Fibroblast of skin of left biceps (primary cell): ENCODE data around the gene UBTD1.
"Not testable (repeated sequence)": the region's sequence is repeated elsewhere in the genome, so short reads cannot be mapped to it uniquely, and the experiment has no call there.

Experiments
- DNase-seq, 2 experiments: peaks; one replicate each; pipeline ENCODE4 v3.0.0-alpha.2; 2013; ENCODE audit warnings: low read depth in 2 of 2

UBTD1 gene

GRCh38 chr10:97515271-97515978, 16.7 kb downstream of the UBTD1 start:
- DNase-seq = no peak

GRCh38 chr10:97517096-97517750, 18.5 kb downstream of the UBTD1 start:
- no peak for DNase-seq

- DNase-seq = no peak
These were observed 19.1 kb downstream of the UBTD1 start for GRCh38 chr10:97517778-97518300.

- no peak for DNase-seq
These were observed 19.7 kb downstream of the UBTD1 start for GRCh38 chr10:97518301-97519043.

GRCh38 chr10:97519342-97519741, 20.6 kb downstream of the UBTD1 start:
- DNase-seq = no peak

GRCh38 chr10:97520520-97520919, 21.8 kb downstream of the UBTD1 start:
- DNase-seq = no peak

GRCh38 chr10:97520978-97521761, 22.4 kb downstream of the UBTD1 start:
- no peak for DNase-seq

GRCh38 chr10:97522071-97522470, 23.3 kb downstream of the UBTD1 start:
- DNase-seq = no peak

- DNase-seq = no peak
These were observed 24.2 kb downstream of the UBTD1 start for GRCh38 chr10:97522937-97523336.

GRCh38 chr10:97525086-97525485, 26.4 kb downstream of the UBTD1 start:
- no peak for DNase-seq

- no peak for DNase-seq
These were observed 27.0 kb downstream of the UBTD1 start for GRCh38 chr10:97525683-97526110.

GRCh38 chr10:97528876-97529275, 30.2 kb downstream of the UBTD1 start:
- not testable (repeated sequence) for DNase-seq

- no peak for DNase-seq
These were observed 31.2 kb downstream of the UBTD1 start for GRCh38 chr10:97529685-97530465.

- no peak for DNase-seq
These were observed 32.8 kb downstream of the UBTD1 start for GRCh38 chr10:97531401-97531986.

- DNase-seq = no peak
These were observed 34.4 kb downstream of the UBTD1 start for GRCh38 chr10:97532935-97533671.

- DNase-seq = no peak
These were observed 35.2 kb downstream of the UBTD1 start for GRCh38 chr10:97533888-97534287.

GRCh38 chr10:97534746-97535367, 36.1 kb downstream of the UBTD1 start:
- no peak for DNase-seq

GRCh38 chr10:97537186-97537869, 38.6 kb downstream of the UBTD1 start:
- no peak for DNase-seq

- DNase-seq = no peak
These were observed 39.7 kb downstream of the UBTD1 start for GRCh38 chr10:97538411-97538810.
